CD4-positive, alpha-beta T cell treated with Interleukin-17A for 1 hour (primary cell): ENCODE results near the gene SVBP.
"Not testable (repeated sequence)": the region's sequence is repeated elsewhere in the genome, so short reads cannot be mapped to it uniquely, and the experiment has no call there.

ENCODE experiments used
- DNase-seq: peaks from one replicate; pipeline ENCODE4 v3.0.0-alpha.2; 2020

SVBP gene

GRCh38 chr1:42841010-42841409 is 23.8 kb upstream of the SVBP start:
- DNase-seq: no peak

- no peak for DNase-seq
Observed at GRCh38 chr1:42838482-42839190, 21.4 kb upstream of the SVBP start.

- no peak for DNase-seq
Observed at GRCh38 chr1:42837709-42838108, 20.5 kb upstream of the SVBP start.

GRCh38 chr1:42835422-42835821 is 18.2 kb upstream of the SVBP start:
- DNase-seq: no peak

GRCh38 chr1:42834803-42835202 is 17.6 kb upstream of the SVBP start:
- no peak for DNase-seq

- DNase-seq: no peak
Observed at GRCh38 chr1:42833981-42834380, 16.8 kb upstream of the SVBP start.

GRCh38 chr1:42832641-42833240 is 15.5 kb upstream of the SVBP start:
- DNase-seq: no peak

- DNase-seq: no peak
Observed at GRCh38 chr1:42831273-42831672, 14.1 kb upstream of the SVBP start.

GRCh38 chr1:42830631-42831030 is 13.4 kb upstream of the SVBP start:
- no peak for DNase-seq

- no peak for DNase-seq
Observed at GRCh38 chr1:42825036-42825851, 8.0 kb upstream of the SVBP start.

- no peak for DNase-seq
Observed at GRCh38 chr1:42824481-42825035, 7.4 kb upstream of the SVBP start.

- no peak for DNase-seq
Observed at GRCh38 chr1:42822800-42823392, 5.7 kb upstream of the SVBP start.

GRCh38 chr1:42821690-42822089 is 4.5 kb upstream of the SVBP start:
- DNase-seq: no peak

- no peak for DNase-seq
Observed at GRCh38 chr1:42820813-42821212, 3.6 kb upstream of the SVBP start.

GRCh38 chr1:42817976-42818375 is 779 bp upstream of the SVBP start:
- DNase-seq: no peak

- no peak for DNase-seq
Observed at GRCh38 chr1:42817440-42817767, 207 bp upstream of the SVBP start.

- DNase-seq: peak; percentile 6
Observed at GRCh38 chr1:42815941-42816584, 1.1 kb downstream of the SVBP start.

- not testable (repeated sequence) for DNase-seq
Observed at GRCh38 chr1:42814815-42815214, 2.4 kb downstream of the SVBP start.

- DNase-seq: no peak
Observed at GRCh38 chr1:42807056-42807668, 10.0 kb downstream of the SVBP start.

- DNase-seq: no peak
Observed at GRCh38 chr1:42806593-42806992, 10.6 kb downstream of the SVBP start.

- DNase-seq: no peak
Observed at GRCh38 chr1:42806171-42806570, 11.0 kb downstream of the SVBP start.

- DNase-seq: no peak
Observed at GRCh38 chr1:42801832-42802473, 15.2 kb downstream of the SVBP start.
